K562 (cell line): Measurements from ENCODE around the gene EPB42. TPM values are rescaled to one million over a fixed set of nuclear protein-coding genes. Genes with fewer than 3 reads are reported as not detected.

Experiments
- BRF1 ChIP-seq: IDR thresholded peaks from 3 replicates; pipeline ENCODE4 v1.6.1; 2011; ENCODE audit warnings: borderline replicate concordance, mild to moderate bottlenecking; ENCODE audit not compliant: insufficient read length; ENCODE audit errors: extremely low read depth
- CHD2 ChIP-seq: IDR thresholded peaks from 2 replicates; pipeline ENCODE4 v1.6.1; 2011; ENCODE audit warnings: low read depth, low read length
- DACH1 ChIP-seq: fragments of 450-650 bp; IDR thresholded peaks from 2 replicates; pipeline ENCODE4 v1.6.1; 2018; ENCODE audit not compliant: partially characterized antibody
- EHMT2 ChIP-seq: fragments of 450-650 bp; IDR thresholded peaks from 2 replicates; pipeline ENCODE4 v1.6.1; 2018; ENCODE audit warnings: antibody characterized with exemption
- ELF4 ChIP-seq: fragments of 450-650 bp; formaldehyde crosslinking; IDR thresholded peaks from 2 replicates; pipeline ENCODE4 v1.4.0; 2022; ENCODE audit warnings: missing genetic modification characterization
- ESRRB ChIP-seq: fragments of 250-450 bp; sonication (Bioruptor Pico); IDR thresholded peaks from 2 replicates; pipeline ENCODE4 v1.5.0; 2020; ENCODE audit warnings: mild to moderate bottlenecking, moderate library complexity, borderline replicate concordance
- FOXA1 ChIP-seq: fragments of 450-650 bp; IDR thresholded peaks from 2 replicates; pipeline ENCODE4 v1.6.1; 2016; ENCODE audit warnings: mild to moderate bottlenecking, borderline replicate concordance
- GABPB1 ChIP-seq: sonication (generic); formaldehyde crosslinking; IDR thresholded peaks from 2 replicates; pipeline ENCODE4 v1.8.0; 2022; ENCODE audit warnings: mild to moderate bottlenecking, missing genetic modification reagents
- GABPB2 ChIP-seq: fragments of 250-450 bp; sonication (Bioruptor Pico); conservative IDR thresholded peaks from 2 replicates; pipeline ENCODE4 v1.5.1; 2021; ENCODE audit warnings: mild to moderate bottlenecking
- HLTF ChIP-seq: fragments of 450-650 bp; IDR thresholded peaks from 2 replicates; pipeline ENCODE4 v1.6.1; 2016
- MYNN ChIP-seq, 2 experiments: sonication (generic); formaldehyde crosslinking in 1 of 2; IDR thresholded peaks; 2 replicates each; pipeline versions ENCODE4 v1.5.0 to v1.6.1; 2016 to 2020; ENCODE audit warnings: antibody characterized with exemption in 1 of 2, missing genetic modification reagents in 1 of 2
- POLR2A ChIP-seq: fragments of 450-650 bp; conservative IDR thresholded peaks from 2 replicates; pipeline ENCODE4 v1.6.1; 2016
- RBM17 ChIP-seq: fragments of 200-400 bp; formaldehyde crosslinking; IDR thresholded peaks from 2 replicates; pipeline ENCODE4 v1.6.1; 2017; ENCODE audit warnings: low read depth, mild to moderate bottlenecking, low read length, borderline replicate concordance
- RCOR1 ChIP-seq, 2 experiments: IDR thresholded peaks; 2 replicates each; pipeline ENCODE4 v1.6.1; 2012; ENCODE audit warnings: low read depth in 2 of 2, low read length in 2 of 2, borderline replicate concordance in 1 of 2, improper control_type of control experiment in 1 of 2
- SMAD4 ChIP-seq: fragments of 250-450 bp; sonication (Bioruptor Pico); conservative IDR thresholded peaks from 2 replicates; pipeline ENCODE4 v1.8.0; 2021; ENCODE audit warnings: inconsistent platforms, mild to moderate bottlenecking, moderate library complexity
- SRSF3 ChIP-seq: fragments of 200-400 bp; formaldehyde crosslinking; IDR thresholded peaks from 2 replicates; pipeline ENCODE4 v1.6.1; 2016; ENCODE audit warnings: mild to moderate bottlenecking, low read length, moderate library complexity; ENCODE audit not compliant: insufficient read depth
- TAF15 ChIP-seq: fragments of 200-400 bp; formaldehyde crosslinking; IDR thresholded peaks from 2 replicates; pipeline ENCODE4 v1.6.1; 2017; ENCODE audit warnings: mild to moderate bottlenecking, low read depth, low read length, moderate library complexity
- U2AF2 ChIP-seq: fragments of 200-400 bp; formaldehyde crosslinking; optimal IDR thresholded peaks from 2 replicates; pipeline ENCODE3; 2017; ENCODE audit warnings: low read depth, mild to moderate bottlenecking, low read length
- ZBTB1 ChIP-seq: sonication (generic); formaldehyde crosslinking; IDR thresholded peaks from 2 replicates; pipeline ENCODE4 v1.8.1; 2023; ENCODE audit warnings: missing genetic modification reagents, low read depth, mild to moderate bottlenecking, borderline replicate concordance
- ZC3H11A ChIP-seq: IDR thresholded peaks from 2 replicates; pipeline ENCODE4 v1.6.1; 2012; ENCODE audit warnings: low read depth, low read length, improper control_type of control experiment
- ZFP36 ChIP-seq: fragments of 150-350 bp; IDR thresholded peaks from 2 replicates; pipeline ENCODE4 v1.6.1; 2018; ENCODE audit warnings: low read length, low read depth; ENCODE audit not compliant: partially characterized antibody
- ZKSCAN1 ChIP-seq: fragments of 150-350 bp; IDR thresholded peaks from 2 replicates; pipeline ENCODE4 v1.6.1; 2016; ENCODE audit warnings: low read depth, low read length
- ZNF354B ChIP-seq: fragments of 250-450 bp; sonication (Bioruptor Pico); IDR thresholded peaks from 2 replicates; pipeline ENCODE4 v1.4.0; 2020
- ZNF79 ChIP-seq: fragments of 250-450 bp; sonication (Bioruptor Pico); IDR thresholded peaks from 2 replicates; pipeline ENCODE4 v1.4.0; 2020; ENCODE audit warnings: low read depth, mild to moderate bottlenecking, moderate library complexity
- polyA plus RNA-seq, 8 experiments: library from polyadenylated mRNA; depleted of rRNA in 4 of 8; stranded (reverse) in 5 of 8; unstranded in 3 of 8; fragments of >200 nt; fragmentation: Nextera tagmentation in 2 of 8; fragmentation: Illumina TruSeq in 1 of 8; extraction: Ambion mirVana in 2 of 8; extraction: Trizol in 1 of 8; gene quantifications; 2 replicates each; pipeline versions ENCODE4 v1.2.1 to v1.2.3, GENCODE V29; 2011 to 2014; ENCODE audit warnings: inconsistent platforms in 1 of 8, missing spikeins in 1 of 8
- total RNA-seq, 7 experiments: library from RNA; depleted of rRNA in 6 of 7; stranded (reverse); fragments of >200 nt in 6 of 7; fragmentation: Illumina TruSeq in 2 of 7; extraction: Trizol in 2 of 7; gene quantifications; 2 replicates each; pipeline versions ENCODE4 v1.2.1 to v1.2.3, GENCODE V29; 2011 to 2021; ENCODE audit warnings: low replicate concordance in 1 of 7
- TF ChIP-seq, protein P1 (sequence below): sonication (generic); formaldehyde crosslinking; IDR thresholded peaks from 2 replicates; pipeline ENCODE4 v1.8.0; 2022; ENCODE audit warnings: mild to moderate bottlenecking, missing genetic modification reagents
- TF ChIP-seq, protein P2 (sequence below): sonication (generic); formaldehyde crosslinking; IDR thresholded peaks from 2 replicates; pipeline ENCODE4 v1.8.0; 2022; ENCODE audit warnings: mild to moderate bottlenecking, missing genetic modification reagents
- TF ChIP-seq, protein P3 (sequence below): sonication (generic); formaldehyde crosslinking; IDR thresholded peaks from 2 replicates; pipeline ENCODE4 v1.8.0; 2022; ENCODE audit warnings: missing genetic modification reagents, mild to moderate bottlenecking, borderline replicate concordance

The EPB42 gene
- total and polyA plus RNA-seq, 9 of the 15 experiments (the other 6 are each of a cell fraction or from before 2014, with no cell fraction given): 0.38 to 2.3 (median 1.4) TPM

DNA sequence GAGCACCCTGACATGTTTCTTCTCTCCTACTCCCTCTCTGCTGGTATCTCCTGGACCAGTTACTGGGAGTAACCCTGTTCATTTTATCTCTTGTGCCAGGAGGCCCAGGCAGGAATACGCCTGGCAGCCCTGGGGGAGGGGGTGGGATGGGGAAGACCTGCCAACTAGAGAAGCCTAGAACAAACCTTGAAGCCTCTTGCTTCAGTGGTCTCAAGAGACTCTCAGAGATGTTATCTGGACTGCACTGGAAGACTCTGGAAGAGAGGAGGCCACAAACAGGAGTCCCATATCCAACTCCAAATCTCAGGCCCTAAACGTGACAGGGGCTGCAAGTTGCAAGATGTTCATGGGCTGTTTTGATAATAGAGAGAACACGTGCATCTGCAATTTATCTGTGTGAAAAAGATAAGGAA lies at the start of gene EPB42 (continued):
- TF ChIP-seq, protein P1, sequence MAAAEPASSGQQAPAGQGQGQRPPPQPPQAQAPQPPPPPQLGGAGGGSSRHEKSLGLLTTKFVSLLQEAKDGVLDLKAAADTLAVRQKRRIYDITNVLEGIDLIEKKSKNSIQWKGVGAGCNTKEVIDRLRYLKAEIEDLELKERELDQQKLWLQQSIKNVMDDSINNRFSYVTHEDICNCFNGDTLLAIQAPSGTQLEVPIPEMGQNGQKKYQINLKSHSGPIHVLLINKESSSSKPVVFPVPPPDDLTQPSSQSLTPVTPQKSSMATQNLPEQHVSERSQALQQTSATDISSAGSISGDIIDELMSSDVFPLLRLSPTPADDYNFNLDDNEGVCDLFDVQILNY (CRISPR knock-in tag): no peak
- TF ChIP-seq HLTF: no peak
- no peak for TF ChIP-seq POLR2A
- TF ChIP-seq FOXA1: no peak
- TF ChIP-seq GABPB2 (CRISPR knock-in tag): no peak
- TF ChIP-seq SRSF3: no peak
- TF ChIP-seq ELF4 (CRISPR knock-in tag): no peak
- no peak for TF ChIP-seq GABPB1 (CRISPR knock-in tag)
- TF ChIP-seq ZNF354B (CRISPR knock-in tag): no peak
- peak; percentile 73 for TF ChIP-seq SMAD4 (CRISPR knock-in tag)
- TF ChIP-seq RBM17: no peak
- peak; percentile 7 to 70; a peak in 2 of 4 replicates for TF ChIP-seq RCOR1 (IDR thresholded peaks at IDR 0.05; ENCODE audit: borderline replicate concordance in 1 of 2, low read depth in 2 of 2, low read length in 2 of 2)
- no peak for TF ChIP-seq BRF1
- TF ChIP-seq, protein P2, sequence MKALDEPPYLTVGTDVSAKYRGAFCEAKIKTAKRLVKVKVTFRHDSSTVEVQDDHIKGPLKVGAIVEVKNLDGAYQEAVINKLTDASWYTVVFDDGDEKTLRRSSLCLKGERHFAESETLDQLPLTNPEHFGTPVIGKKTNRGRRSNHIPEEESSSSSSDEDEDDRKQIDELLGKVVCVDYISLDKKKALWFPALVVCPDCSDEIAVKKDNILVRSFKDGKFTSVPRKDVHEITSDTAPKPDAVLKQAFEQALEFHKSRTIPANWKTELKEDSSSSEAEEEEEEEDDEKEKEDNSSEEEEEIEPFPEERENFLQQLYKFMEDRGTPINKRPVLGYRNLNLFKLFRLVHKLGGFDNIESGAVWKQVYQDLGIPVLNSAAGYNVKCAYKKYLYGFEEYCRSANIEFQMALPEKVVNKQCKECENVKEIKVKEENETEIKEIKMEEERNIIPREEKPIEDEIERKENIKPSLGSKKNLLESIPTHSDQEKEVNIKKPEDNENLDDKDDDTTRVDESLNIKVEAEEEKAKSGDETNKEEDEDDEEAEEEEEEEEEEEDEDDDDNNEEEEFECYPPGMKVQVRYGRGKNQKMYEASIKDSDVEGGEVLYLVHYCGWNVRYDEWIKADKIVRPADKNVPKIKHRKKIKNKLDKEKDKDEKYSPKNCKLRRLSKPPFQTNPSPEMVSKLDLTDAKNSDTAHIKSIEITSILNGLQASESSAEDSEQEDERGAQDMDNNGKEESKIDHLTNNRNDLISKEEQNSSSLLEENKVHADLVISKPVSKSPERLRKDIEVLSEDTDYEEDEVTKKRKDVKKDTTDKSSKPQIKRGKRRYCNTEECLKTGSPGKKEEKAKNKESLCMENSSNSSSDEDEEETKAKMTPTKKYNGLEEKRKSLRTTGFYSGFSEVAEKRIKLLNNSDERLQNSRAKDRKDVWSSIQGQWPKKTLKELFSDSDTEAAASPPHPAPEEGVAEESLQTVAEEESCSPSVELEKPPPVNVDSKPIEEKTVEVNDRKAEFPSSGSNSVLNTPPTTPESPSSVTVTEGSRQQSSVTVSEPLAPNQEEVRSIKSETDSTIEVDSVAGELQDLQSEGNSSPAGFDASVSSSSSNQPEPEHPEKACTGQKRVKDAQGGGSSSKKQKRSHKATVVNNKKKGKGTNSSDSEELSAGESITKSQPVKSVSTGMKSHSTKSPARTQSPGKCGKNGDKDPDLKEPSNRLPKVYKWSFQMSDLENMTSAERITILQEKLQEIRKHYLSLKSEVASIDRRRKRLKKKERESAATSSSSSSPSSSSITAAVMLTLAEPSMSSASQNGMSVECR: no peak
- TF ChIP-seq, protein P3, sequence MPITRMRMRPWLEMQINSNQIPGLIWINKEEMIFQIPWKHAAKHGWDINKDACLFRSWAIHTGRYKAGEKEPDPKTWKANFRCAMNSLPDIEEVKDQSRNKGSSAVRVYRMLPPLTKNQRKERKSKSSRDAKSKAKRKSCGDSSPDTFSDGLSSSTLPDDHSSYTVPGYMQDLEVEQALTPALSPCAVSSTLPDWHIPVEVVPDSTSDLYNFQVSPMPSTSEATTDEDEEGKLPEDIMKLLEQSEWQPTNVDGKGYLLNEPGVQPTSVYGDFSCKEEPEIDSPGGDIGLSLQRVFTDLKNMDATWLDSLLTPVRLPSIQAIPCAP (CRISPR knock-in tag): no peak
- no peak for TF ChIP-seq ZNF79 (CRISPR knock-in tag)
- TF ChIP-seq ZKSCAN1: no peak
- peak; percentile 71; the same call in 1 of the 2 replicates for TF ChIP-seq MYNN (IDR thresholded peaks at IDR 0.05)
- no peak for TF ChIP-seq MYNN (CRISPR knock-in tag; IDR thresholded peaks at IDR 0.05)
- no peak for TF ChIP-seq ZFP36
- no peak for TF ChIP-seq DACH1
- peak; percentile 37; the same call in 1 of the 2 replicates for TF ChIP-seq CHD2
- TF ChIP-seq ESRRB (CRISPR knock-in tag): no peak
- no peak for TF ChIP-seq EHMT2
- no peak for TF ChIP-seq ZBTB1 (CRISPR knock-in tag)
- TF ChIP-seq ZC3H11A: no peak
- no peak for TF ChIP-seq TAF15
- TF ChIP-seq U2AF2: no peak
